Nephron progenitor cell (in vitro differentiated cells): ENCODE data around the gene THAP12.
A peak's percentile ranks its signal among the peaks of the same experiment; 100 is the strongest.

ENCODE experiments used
- DNase-seq: peaks from one replicate; pipeline ENCODE4 v3.0.0; 2021
- H3K27ac Mint-ChIP-seq: 2 replicates; pipeline ENCODE4 v1.8.0; 2021; ENCODE audit warnings: mild to moderate bottlenecking, moderate library complexity, mixed read lengths
- H3K27me3 Mint-ChIP-seq: 2 replicates; pipeline ENCODE4 v1.8.0; 2021; ENCODE audit warnings: mild to moderate bottlenecking, low read depth, mixed read lengths; ENCODE audit not compliant: poor library complexity
- H3K36me3 Mint-ChIP-seq: 2 replicates; pipeline ENCODE4 v1.8.0; 2021; ENCODE audit warnings: low read depth, mixed read lengths
- H3K4me1 Mint-ChIP-seq: 2 replicates; pipeline ENCODE4 v1.8.0; 2021; ENCODE audit warnings: mixed read lengths
- H3K4me3 Mint-ChIP-seq: 2 replicates; pipeline ENCODE4 v1.8.0; 2021; ENCODE audit warnings: mild to moderate bottlenecking, moderate library complexity, mixed read lengths
- H3K9me3 Mint-ChIP-seq: 2 replicates; pipeline ENCODE4 v1.8.0; 2021; ENCODE audit warnings: mild to moderate bottlenecking, moderate library complexity, mixed read lengths
- CTCF ChIP-seq: fragments of 200-600 bp; sonication (generic); IDR thresholded peaks from 2 replicates; pipeline ENCODE4 v1.5.0; 2021; ENCODE audit warnings: antibody characterized with exemption

Gene THAP12, protein sequence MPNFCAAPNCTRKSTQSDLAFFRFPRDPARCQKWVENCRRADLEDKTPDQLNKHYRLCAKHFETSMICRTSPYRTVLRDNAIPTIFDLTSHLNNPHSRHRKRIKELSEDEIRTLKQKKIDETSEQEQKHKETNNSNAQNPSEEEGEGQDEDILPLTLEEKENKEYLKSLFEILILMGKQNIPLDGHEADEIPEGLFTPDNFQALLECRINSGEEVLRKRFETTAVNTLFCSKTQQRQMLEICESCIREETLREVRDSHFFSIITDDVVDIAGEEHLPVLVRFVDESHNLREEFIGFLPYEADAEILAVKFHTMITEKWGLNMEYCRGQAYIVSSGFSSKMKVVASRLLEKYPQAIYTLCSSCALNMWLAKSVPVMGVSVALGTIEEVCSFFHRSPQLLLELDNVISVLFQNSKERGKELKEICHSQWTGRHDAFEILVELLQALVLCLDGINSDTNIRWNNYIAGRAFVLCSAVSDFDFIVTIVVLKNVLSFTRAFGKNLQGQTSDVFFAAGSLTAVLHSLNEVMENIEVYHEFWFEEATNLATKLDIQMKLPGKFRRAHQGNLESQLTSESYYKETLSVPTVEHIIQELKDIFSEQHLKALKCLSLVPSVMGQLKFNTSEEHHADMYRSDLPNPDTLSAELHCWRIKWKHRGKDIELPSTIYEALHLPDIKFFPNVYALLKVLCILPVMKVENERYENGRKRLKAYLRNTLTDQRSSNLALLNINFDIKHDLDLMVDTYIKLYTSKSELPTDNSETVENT

DNA sequence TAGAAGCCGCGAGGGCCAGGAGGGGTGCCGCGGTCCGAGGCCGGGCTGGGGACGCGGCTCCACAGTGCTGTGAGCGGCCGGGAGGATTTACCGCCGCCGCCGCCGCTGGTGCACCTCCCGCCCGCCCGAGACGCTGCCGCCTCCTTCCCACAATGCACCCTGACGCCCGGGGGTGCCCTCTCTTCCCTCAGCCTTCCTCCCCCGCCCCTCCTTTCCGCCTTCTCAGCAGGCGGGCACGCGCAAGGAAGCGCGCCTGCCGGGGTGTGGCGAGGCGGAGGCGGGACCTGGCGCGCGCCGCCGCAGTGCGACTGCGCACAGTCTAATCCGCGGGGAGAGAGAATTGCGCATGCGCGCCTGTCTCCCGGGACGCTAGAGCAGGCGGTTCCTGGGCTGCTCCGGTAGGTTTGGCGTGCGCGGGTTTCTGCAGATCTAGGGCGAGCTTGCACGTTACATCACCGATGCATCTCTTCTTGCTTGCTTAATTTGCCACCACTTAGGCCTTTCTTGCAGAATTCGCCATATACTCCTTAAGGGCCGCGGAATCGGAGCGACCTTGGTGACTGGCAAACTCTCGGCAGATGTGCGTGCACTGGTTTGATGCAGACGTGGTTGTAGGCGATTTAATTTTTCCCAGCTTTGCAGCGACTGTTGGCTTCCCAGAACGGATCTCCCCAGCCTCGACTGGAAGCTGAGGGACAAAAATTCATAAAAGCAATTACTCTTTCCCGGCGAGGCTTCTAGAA lies at the start of gene THAP12, which contains the start of gene GVQW3:
TSS of gene THAP12 (minus strand) at position 156 of the 743 bp plus-strand sequence. CDS start 296 bp downstream, outside the sequence.
TSS of gene GVQW3 (plus strand) at position 347 of the 743 bp plus-strand sequence. CDS start 506 bp downstream, outside the sequence.
- Mint-ChIP-seq H3K27me3 (peaks cover 7% of the 10 kb centered on the region), H3K9me3 (peaks cover 22% of the 10 kb centered on the region), H3K27ac (peak within 1 kb of the TSS; percentile 89), H3K36me3 (peaks cover 55% of the 10 kb centered on the region), H3K4me3 (peak within 1 kb of the TSS; percentile 95), H3K4me1 (peaks cover 78% of the 10 kb centered on the region)
- peak; percentile 96 for DNase-seq
- no peak for TF ChIP-seq CTCF

GRCh38 chr11:76426660-76427059 lies 45.7 kb upstream of the THAP12 start:
- H3K4me1 Mint-ChIP-seq = peaks cover 66% of the 10 kb centered on the region
- no peak overlapping the region for H3K4me3 Mint-ChIP-seq
- H3K9me3 Mint-ChIP-seq = no peaks in the 10 kb centered on the region
- H3K27me3 Mint-ChIP-seq = peaks cover 4% of the 10 kb centered on the region
- no peak overlapping the region for H3K27ac Mint-ChIP-seq
- no peak for TF ChIP-seq CTCF
- peaks cover 4% of the 10 kb centered on the region for H3K36me3 Mint-ChIP-seq
- DNase-seq = no peak

DNA sequence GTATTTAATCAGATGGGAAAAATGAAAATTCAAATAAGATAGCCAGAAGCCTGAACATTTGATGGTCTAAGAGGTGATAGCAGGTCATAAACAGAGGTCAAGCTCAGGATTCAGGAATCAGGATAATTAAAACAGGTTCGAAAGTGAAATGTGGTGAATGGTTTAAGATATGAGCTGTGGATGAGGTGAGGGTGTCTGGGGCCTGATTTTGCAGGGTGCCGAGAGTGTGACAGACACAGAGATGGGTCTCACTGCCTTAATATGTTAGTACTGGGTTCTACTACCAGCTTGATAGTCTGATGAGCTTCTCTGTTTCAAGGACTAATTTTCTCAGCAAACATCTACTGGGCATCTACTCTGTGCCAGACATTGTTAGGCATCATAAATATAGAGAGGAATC lies 44.0 kb upstream of the THAP12 start:
- peaks cover 66% of the 10 kb centered on the region for H3K4me1 Mint-ChIP-seq
- H3K4me3 Mint-ChIP-seq = no peak overlapping the region
- H3K9me3 Mint-ChIP-seq = no peaks in the 10 kb centered on the region
- DNase-seq = no peak
- H3K36me3 Mint-ChIP-seq = peaks cover 4% of the 10 kb centered on the region
- peak overlapping the region; percentile 19 for H3K27ac Mint-ChIP-seq
- H3K27me3 Mint-ChIP-seq = peaks cover 4% of the 10 kb centered on the region
- no peak for TF ChIP-seq CTCF

DNA sequence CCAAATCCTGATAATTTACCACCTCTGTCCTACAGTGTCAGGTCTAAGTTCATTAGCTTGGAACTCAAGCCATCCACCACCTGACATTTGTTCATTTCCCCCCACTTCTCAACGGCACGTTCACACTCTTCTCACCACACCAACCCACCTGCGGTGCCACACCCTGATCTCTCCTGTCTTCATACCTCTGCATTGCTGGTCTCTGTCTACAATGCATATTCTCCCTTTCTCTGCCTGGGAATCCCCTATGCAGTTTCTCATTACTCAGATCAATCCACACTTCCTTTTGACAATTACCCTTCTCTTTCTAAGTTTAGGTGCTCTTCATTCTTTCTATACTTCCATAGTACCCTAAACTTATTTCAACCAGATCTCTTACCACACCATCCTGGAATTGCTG lies 43.4 kb upstream of the THAP12 start:
- no peak overlapping the region for H3K4me3 Mint-ChIP-seq
- H3K4me1 Mint-ChIP-seq = peaks cover 61% of the 10 kb centered on the region
- no peak for DNase-seq
- H3K36me3 Mint-ChIP-seq = peaks cover 6% of the 10 kb centered on the region
- H3K27me3 Mint-ChIP-seq = peaks cover 4% of the 10 kb centered on the region
- H3K27ac Mint-ChIP-seq = peak overlapping the region; percentile 19
- peaks cover 4% of the 10 kb centered on the region for H3K9me3 Mint-ChIP-seq
- TF ChIP-seq CTCF = no peak

DNA sequence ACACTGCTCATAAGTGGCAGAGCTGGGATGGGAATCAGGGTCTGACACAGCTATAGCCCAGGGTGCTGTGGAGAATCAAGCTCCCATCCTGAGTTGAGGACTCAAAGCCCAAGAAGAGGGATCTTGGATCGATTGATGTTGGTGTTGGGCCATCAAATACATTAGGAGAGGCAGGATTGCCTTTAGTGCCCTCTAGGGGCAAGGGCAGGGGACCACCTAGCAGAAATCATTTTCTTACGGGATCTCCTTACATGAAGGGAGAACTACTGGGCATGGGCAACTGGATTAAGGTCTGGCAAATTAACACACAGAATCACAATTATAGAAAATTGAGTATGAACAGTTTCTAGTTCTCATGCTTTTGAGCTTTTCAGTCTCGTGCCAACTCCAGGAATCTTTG lies 39.0 kb upstream of the THAP12 start:
- peaks cover 4% of the 10 kb centered on the region for H3K27me3 Mint-ChIP-seq
- no peak for TF ChIP-seq CTCF
- DNase-seq = no peak

More for the DNA sequence above, 39.0 kb upstream of the THAP12 start:
- Mint-ChIP-seq H3K27ac (no peak overlapping the region), H3K4me3 (no peak overlapping the region), H3K9me3 (peaks cover 16% of the 10 kb centered on the region), H3K4me1 (peaks cover 43% of the 10 kb centered on the region), H3K36me3 (peaks cover 19% of the 10 kb centered on the region)
